Central memory CD8-positive, alpha-beta T cell (primary cell): ENCODE data around the gene FABP3.

ENCODE experiments used
- ATAC-seq: fragments of 150-1000 bp; cut with Tn5 transposase; replicated peaks from 2 replicates; pipeline ENCODE4 v1.10.0; 2022; ENCODE audit warnings: mild to moderate bottlenecking, moderate FRiP score, moderate number of reproducible peaks; ENCODE audit not compliant: poor library complexity, severe bottlenecking; ENCODE audit errors: extremely low read depth
- DNase-seq, 2 donors: peaks; one replicate each; pipeline ENCODE4 v3.0.0; 2021; ENCODE audit warnings: low spot score in 2 of 2
- H3K27ac Mint-ChIP-seq: one replicate; pipeline ENCODE4 v1.8.0; 2022; ENCODE audit warnings: low read depth, mild to moderate bottlenecking, moderate library complexity, mixed read lengths
- H3K27me3 Mint-ChIP-seq: one replicate; pipeline ENCODE4 v1.8.0; 2022; ENCODE audit warnings: mixed read lengths
- H3K36me3 Mint-ChIP-seq: one replicate; pipeline ENCODE4 v1.8.0; 2022; ENCODE audit warnings: mild to moderate bottlenecking, moderate library complexity, mixed read lengths; ENCODE audit not compliant: insufficient read depth
- H3K4me1 Mint-ChIP-seq: one replicate; pipeline ENCODE4 v1.8.0; 2022; ENCODE audit warnings: mixed read lengths
- H3K4me3 Mint-ChIP-seq: one replicate; pipeline ENCODE4 v1.8.0; 2022; ENCODE audit warnings: mild to moderate bottlenecking, moderate library complexity, mixed read lengths
- H3K9me3 Mint-ChIP-seq: one replicate; pipeline ENCODE4 v1.8.0; 2022; ENCODE audit warnings: mixed read lengths

FABP3 gene

DNA sequence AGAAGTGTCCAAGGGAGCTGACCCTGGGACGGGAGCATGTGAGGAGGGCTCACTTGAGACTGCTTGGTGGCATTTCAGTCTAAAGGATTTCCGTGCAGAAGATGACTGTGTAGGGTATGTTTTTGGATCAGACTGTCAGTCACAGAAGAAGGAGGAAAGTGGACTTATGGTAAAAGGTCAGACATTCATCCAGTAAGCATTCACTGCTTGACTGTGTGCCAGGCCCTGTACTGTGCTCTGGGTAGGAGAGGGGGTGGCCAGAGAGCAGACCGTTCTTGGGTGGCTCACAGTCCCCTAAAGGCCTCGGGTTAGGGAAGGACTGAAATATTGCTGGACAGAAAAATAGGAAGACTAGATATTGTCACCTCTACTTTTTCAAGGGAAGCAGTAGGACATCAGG lies 38.0 kb upstream of the FABP3 start:
- H3K27ac Mint-ChIP-seq: no peak overlapping the region
- ATAC-seq: no peak
- H3K9me3 Mint-ChIP-seq: no peaks in the 10 kb centered on the region
- H3K36me3 Mint-ChIP-seq: no peaks in the 10 kb centered on the region
- H3K4me1 Mint-ChIP-seq: peaks cover 6% of the 10 kb centered on the region
- peaks cover 69% of the 10 kb centered on the region for H3K27me3 Mint-ChIP-seq
- no peak for DNase-seq
- H3K4me3 Mint-ChIP-seq: no peak overlapping the region

DNA sequence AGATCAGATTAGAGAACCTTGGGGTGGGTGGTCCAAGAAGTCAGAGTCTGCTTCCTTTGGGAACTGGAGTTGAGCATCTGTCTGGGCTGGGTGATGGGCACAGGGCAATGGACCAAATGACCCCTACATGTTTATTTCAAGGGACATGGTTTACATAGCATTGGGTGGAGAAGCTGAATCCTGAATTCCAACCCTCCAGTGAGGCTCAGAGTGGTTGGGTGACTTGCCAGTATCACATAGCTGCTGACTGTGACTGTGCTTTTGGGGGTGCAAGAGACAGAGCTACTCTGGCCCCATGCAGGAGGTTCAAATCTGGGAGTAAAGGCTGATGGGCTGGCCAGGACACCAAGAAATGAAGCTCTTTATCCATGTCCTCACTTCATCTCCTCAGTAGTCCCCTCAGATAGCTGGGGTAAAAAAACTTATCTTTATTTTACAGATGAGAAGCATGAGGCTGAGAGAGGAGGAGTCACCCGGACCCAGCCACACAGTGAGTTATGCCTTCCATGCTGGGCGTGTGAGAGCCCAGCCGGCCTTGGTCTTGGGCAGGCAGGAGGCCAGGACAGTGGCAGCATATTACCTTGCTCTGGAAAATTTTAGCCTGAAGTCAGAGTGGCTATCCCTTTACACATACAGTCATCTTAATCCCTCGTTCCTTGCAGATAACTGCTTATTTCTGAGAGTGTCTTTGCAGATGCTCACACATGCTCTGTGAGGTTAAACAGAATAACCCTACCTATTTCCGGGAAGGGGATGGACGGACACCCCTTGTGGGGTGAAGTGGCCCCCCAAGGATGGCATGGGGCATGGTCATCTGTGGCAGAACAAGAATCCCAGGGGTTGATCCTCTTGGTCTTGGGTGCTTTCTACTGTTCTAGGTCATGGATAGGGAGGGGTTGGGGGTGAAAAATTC lies 37.3 kb upstream of the FABP3 start:
- H3K4me1 Mint-ChIP-seq: peaks cover 6% of the 10 kb centered on the region
- peaks cover 63% of the 10 kb centered on the region for H3K27me3 Mint-ChIP-seq
- ATAC-seq (no peak), DNase-seq (no peak)
- H3K9me3 Mint-ChIP-seq: no peaks in the 10 kb centered on the region
- H3K36me3 Mint-ChIP-seq: no peaks in the 10 kb centered on the region
- H3K27ac Mint-ChIP-seq: no peak overlapping the region
- H3K4me3 Mint-ChIP-seq: no peak overlapping the region

DNA sequence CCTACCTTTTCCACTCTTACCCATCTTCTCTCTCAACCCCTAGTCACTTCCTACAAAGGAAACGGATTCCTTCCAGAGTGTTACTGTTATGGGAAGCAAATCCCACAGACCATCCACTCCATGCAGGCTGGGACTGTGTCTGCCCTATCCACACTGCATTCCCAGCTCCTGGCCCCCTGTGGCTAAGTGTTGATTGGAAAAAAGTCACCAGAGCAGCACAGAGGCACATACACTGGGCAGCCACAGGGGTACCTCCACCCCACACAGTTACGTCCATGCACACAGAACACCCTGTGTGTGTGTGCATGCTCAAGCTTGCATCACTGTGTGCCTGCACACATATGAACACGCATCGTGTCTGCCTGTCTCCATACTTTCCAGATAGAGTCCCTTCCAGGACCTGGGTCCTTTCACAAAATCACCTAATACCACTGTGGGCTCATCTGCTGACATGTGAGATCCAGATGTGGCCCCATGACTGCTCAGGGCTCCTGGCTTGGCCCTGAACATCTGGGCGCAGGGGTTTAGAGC lies 36.0 kb upstream of the FABP3 start:
- Mint-ChIP-seq H3K4me1 (peaks cover 5% of the 10 kb centered on the region), H3K27ac (peak overlapping the region; percentile 12), H3K4me3 (no peak overlapping the region), H3K27me3 (peaks cover 49% of the 10 kb centered on the region), H3K36me3 (no peaks in the 10 kb centered on the region), H3K9me3 (no peaks in the 10 kb centered on the region)
- DNase-seq (no peak), ATAC-seq (no peak)

DNA sequence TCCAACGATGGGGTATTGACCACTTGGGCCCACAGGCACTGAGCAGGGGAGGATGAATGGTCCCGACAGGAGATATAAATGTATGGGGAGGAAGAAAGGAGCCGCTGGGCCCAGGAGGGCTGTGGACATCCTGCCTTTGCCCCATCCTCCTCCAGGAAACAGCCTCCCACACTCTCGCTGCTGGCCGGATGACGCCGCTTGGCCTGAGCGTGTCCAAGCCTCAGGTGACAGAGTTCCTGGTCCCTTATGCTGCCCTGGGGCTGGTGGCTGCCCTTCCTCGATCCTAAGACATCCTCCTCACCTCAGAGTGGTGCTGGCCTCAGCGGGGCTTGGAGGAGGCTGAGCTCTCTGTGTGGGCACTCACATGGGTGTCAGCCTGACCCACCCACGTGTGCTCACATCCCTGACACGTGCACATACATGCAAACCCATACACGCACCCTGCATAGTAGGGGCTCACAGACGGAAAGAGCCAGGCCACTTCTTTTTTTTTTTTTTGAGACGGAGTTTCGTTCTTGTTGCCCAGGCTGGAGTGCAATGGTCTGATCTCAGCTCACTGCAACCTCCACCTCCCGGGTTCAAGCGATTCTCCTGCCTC lies 34.3 kb upstream of the FABP3 start:
- H3K27me3 Mint-ChIP-seq: peaks cover 36% of the 10 kb centered on the region
- no peaks in the 10 kb centered on the region for H3K36me3 Mint-ChIP-seq
- H3K4me1 Mint-ChIP-seq: no peaks in the 10 kb centered on the region
- ATAC-seq: no peak
- H3K4me3 Mint-ChIP-seq: no peak overlapping the region
- DNase-seq: no peak
- no peak overlapping the region for H3K27ac Mint-ChIP-seq
- no peaks in the 10 kb centered on the region for H3K9me3 Mint-ChIP-seq

DNA sequence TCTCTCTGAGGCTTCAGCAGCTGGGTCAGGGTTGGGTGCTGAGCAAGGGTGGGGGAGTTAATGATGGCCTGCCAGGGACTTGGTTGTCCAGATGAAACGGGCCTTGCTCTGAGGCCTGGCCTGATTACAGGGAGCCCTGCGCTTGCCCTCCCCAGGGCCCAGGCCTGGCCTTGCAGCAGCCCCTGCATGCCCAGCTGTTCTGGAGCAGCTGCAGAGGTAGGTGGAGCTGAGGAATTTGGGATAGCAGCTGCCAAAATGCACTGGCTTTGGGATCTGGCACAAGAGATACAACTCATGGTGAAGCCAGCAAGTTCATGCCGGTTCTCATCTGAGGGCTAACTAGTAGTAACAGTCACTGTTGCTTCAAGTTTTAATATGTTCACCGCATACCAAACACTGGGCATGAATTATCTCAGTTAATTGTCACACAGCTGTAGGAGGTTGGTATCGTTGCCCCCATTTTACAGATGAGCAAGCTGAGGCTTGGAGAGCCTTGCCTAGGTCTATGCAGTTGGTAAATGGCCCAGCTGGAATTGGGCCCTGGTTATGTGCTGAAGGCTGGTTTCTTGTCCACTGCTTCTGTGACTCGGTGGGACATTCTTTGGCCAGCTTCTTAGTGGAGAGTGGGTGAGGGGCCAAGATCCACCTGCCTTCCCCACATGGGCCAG lies 32.8 kb upstream of the FABP3 start:
- no peaks in the 10 kb centered on the region for H3K36me3 Mint-ChIP-seq
- H3K4me1 Mint-ChIP-seq: no peaks in the 10 kb centered on the region
- no peak overlapping the region for H3K27ac Mint-ChIP-seq
- ATAC-seq (no peak), DNase-seq (no peak)
- H3K9me3 Mint-ChIP-seq: no peaks in the 10 kb centered on the region
- no peak overlapping the region for H3K4me3 Mint-ChIP-seq
- H3K27me3 Mint-ChIP-seq: peaks cover 22% of the 10 kb centered on the region

DNA sequence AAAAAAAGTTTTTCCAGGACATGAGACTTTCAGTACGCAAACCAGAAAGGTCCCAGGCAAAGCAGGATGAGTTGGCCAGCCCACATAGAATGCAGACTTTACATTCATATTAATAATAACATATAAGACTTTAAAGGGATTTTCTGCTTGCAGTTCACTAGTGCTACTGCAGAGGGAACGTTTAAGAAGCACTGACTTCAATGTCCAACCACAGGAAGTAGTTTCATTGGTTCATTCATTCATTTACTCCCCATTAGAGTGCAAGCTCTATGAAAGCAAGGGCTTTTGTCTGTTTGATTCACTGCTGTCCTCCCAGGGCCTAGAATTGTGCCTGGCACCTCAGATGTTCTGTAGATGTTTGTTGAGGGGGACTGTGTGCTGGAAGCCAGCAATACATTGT lies 28.4 kb upstream of the FABP3 start:
- Mint-ChIP-seq H3K9me3 (no peaks in the 10 kb centered on the region), H3K4me1 (no peaks in the 10 kb centered on the region), H3K36me3 (peaks cover 2% of the 10 kb centered on the region), H3K27me3 (no peaks in the 10 kb centered on the region), H3K4me3 (no peak overlapping the region), H3K27ac (no peak overlapping the region)
- DNase-seq (no peak), ATAC-seq (no peak)

DNA sequence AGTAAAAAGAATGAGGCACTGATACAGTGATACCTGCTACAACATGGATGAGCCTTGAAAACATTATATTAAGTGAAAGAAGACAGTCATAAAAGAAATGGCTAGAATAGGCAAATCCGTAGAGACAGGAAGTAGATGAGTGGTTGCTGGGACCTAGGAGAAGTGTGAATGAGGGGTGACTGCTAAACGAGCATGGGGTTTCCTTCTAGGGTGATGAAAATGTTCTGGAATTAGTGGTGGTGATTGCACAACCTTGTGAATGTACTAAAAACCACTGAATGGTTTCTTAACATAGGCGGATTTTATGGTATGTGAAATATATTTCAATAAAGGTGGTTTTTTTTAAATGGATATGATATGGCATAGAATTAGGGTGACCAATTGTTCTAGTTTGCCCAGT lies 27.5 kb upstream of the FABP3 start:
- no peak overlapping the region for H3K4me3 Mint-ChIP-seq
- no peaks in the 10 kb centered on the region for H3K4me1 Mint-ChIP-seq
- no peaks in the 10 kb centered on the region for H3K27me3 Mint-ChIP-seq
- no peak for ATAC-seq
- DNase-seq: no peak
- H3K36me3 Mint-ChIP-seq: peaks cover 2% of the 10 kb centered on the region
- no peak overlapping the region for H3K27ac Mint-ChIP-seq
- H3K9me3 Mint-ChIP-seq: no peaks in the 10 kb centered on the region

DNA sequence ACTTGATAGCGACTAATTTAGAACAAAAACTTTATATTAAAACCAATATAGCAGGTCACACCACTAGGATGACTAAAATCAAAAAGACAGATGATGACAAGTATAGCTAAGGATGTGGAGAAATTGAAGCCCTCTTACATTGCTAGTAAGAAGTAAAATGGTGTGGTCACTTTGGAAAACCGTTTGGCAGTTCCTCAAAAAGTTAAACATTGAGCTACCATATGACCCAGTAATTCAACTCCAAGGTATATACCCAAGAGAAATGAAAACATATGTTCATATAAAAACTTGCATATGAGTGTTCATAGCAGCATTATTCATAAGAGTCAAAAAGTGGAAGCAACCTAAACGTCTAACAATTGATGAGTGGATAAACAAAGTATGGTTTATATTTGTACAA lies 27.1 kb upstream of the FABP3 start:
- no peaks in the 10 kb centered on the region for H3K27me3 Mint-ChIP-seq
- no peak for DNase-seq
- ATAC-seq: no peak
- H3K27ac Mint-ChIP-seq: no peak overlapping the region
- H3K4me1 Mint-ChIP-seq: peaks cover 2% of the 10 kb centered on the region
- peaks cover 2% of the 10 kb centered on the region for H3K36me3 Mint-ChIP-seq
- H3K9me3 Mint-ChIP-seq: no peaks in the 10 kb centered on the region
- no peak overlapping the region for H3K4me3 Mint-ChIP-seq

DNA sequence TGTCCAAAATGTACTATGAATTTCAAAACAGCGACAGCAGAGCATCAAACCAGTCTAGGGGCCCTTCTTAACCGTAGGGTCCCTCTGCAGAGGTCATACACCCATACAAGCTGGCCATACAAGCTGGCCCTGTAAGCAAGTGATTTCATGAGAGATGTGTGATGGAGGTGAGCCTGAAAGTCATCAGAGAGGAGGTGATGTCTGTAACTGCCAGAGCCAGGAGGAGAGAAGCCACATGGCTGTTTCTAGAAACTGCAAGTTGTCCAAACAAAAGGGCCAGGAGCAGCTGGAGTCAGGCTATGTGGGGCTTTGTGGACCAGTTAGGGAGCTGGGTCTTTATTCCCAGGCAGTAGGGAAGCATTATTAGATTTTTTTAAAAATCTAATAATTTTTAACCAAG lies 25.4 kb upstream of the FABP3 start:
- DNase-seq (no peak), ATAC-seq (no peak)
- peaks cover 2% of the 10 kb centered on the region for H3K36me3 Mint-ChIP-seq
- no peak overlapping the region for H3K4me3 Mint-ChIP-seq
- H3K27ac Mint-ChIP-seq: no peak overlapping the region
- no peaks in the 10 kb centered on the region for H3K9me3 Mint-ChIP-seq
- peaks cover 10% of the 10 kb centered on the region for H3K4me1 Mint-ChIP-seq
- no peaks in the 10 kb centered on the region for H3K27me3 Mint-ChIP-seq

DNA sequence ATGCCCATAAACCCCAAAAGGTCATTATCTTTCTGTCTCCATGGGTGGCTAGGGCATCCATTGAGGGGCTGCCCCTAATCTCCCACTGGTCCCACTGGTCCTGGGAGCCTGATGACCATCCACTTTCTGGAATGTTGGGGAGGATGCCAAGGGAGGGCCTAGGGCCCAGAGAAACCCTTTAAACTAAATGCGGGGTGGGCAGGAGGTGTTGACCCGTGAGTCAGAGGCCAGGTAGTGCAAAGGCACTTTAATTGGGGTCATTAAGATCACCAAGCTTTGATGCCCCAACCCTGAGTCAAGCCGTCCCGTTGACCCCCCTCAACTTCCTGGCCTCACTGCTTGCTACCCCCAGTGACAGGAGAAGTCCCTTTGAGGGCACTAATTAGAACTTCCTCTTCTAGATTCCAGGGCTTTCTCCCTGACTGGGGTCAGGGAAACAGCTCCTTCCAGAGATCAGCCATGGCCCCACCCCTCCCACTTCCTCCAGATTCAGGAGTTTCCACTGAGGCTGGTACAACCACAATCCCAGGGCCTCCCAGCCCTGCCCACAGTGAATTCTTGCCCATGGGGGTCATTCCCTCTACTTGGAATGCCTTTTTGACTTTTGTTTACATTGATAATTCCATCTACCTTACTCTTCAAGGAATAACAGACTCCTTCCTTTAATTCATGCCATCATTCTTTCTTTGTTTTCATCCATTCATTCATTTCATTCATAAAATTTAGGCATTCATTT lies 24.7 kb upstream of the FABP3 start:
- Mint-ChIP-seq H3K27me3 (no peaks in the 10 kb centered on the region), H3K9me3 (no peaks in the 10 kb centered on the region), H3K27ac (no peak overlapping the region), H3K36me3 (peaks cover 2% of the 10 kb centered on the region), H3K4me3 (no peak overlapping the region), H3K4me1 (peaks cover 10% of the 10 kb centered on the region)
- DNase-seq: no peak
- ATAC-seq: no peak

DNA sequence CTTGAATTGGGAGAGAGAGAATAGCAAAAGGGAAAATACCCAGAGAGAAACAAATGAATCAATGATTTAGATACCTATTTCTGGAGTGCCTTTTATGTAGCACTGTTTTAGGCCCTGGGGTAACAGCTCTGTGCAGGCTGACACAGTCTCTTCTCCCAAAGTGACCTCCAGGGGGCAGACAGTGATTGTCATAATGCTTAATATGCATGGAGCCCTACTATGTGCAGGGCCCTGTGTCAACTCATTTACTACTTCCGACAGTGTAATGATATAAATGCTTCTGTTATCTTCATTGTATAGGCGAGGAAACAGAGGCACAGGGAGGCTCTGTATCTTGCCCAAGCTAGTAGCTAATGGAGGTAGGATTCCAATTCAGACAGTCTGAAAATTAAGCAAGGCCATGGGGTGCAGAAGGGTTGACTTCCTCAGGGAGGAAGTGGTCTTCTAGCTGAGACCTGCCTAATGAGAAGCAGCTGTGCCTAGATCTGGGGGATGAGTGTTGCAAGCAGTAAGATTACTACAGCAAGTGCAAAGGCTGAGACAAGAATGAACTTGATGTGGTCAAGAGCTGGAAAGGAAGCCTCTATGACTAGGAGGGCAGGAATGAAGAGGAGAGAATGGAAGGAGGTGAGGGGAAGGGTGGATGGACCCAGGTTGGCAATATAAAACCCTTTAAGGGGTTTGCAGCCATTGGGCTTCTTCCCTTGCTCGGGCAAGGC lies 23.9 kb upstream of the FABP3 start:
- Mint-ChIP-seq H3K27ac (no peak overlapping the region), H3K4me1 (peaks cover 10% of the 10 kb centered on the region), H3K27me3 (no peaks in the 10 kb centered on the region), H3K4me3 (no peak overlapping the region), H3K9me3 (no peaks in the 10 kb centered on the region), H3K36me3 (peaks cover 2% of the 10 kb centered on the region)
- ATAC-seq (no peak), DNase-seq (no peak)
